Peyer's patch (tissue), 4 donors: Measurements from ENCODE around the gene PRSS38. TPM values are rescaled to one million over a fixed set of nuclear protein-coding genes. Genes with fewer than 3 reads are reported as not detected.

Experiments
- DNase-seq, 3 donors: peaks; one replicate each; pipeline ENCODE4 v3.0.0-alpha.2; 2017 to 2019
- H3K27ac ChIP-seq, 4 donors: fragments of 200-600 bp; sonication (generic); one replicate each; pipeline ENCODE4 v1.5.1; 2016 to 2019
- H3K27me3 ChIP-seq, 2 donors: fragments of 200-600 bp; sonication (generic); one replicate each; pipeline ENCODE4 v1.5.1; 2019
- H3K36me3 ChIP-seq, 3 donors: fragments of 200-600 bp; sonication (generic); one replicate each; pipeline ENCODE4 v1.5.1; 2016 to 2019
- H3K4me1 ChIP-seq, 4 donors: fragments of 200-600 bp; sonication (generic); one replicate each; pipeline ENCODE4 v1.5.1; 2016 to 2019
- H3K4me3 ChIP-seq, 4 donors: fragments of 200-600 bp; sonication (generic); 1 replicate in 3 of 4; 2 replicates in 1 of 4; pipeline ENCODE4 v1.5.1; 2016 to 2019; ENCODE audit warnings: mild to moderate bottlenecking in 1 of 4
- H3K9me3 ChIP-seq, 4 donors: fragments of 200-600 bp; sonication (generic); one replicate each; pipeline ENCODE4 v1.5.1; 2016 to 2019; ENCODE audit warnings: mild to moderate bottlenecking in 1 of 4
- POLR2A ChIP-seq, 2 donors: fragments of 450-650 bp; IDR thresholded peaks; one replicate each; pipeline ENCODE4 v1.5.1; 2017; ENCODE audit warnings: antibody characterized with exemption in 2 of 2, mild to moderate bottlenecking in 2 of 2, moderate library complexity in 2 of 2
- total RNA-seq, 4 donors: library from RNA; depleted of rRNA; stranded (reverse); fragments of >200 nt; gene quantifications; one replicate each; pipeline ENCODE4 v1.1.0, GENCODE V29; 2016
- TF ChIP-seq, protein P1 (sequence below), 6 experiments: fragments of 450-650 bp in 4 of 6; fragments of 200-600 bp in 2 of 6; sonication (generic) in 1 of 6; IDR thresholded peaks; one replicate each; pipeline ENCODE4 v1.5.1; 2017 to 2019; ENCODE audit warnings: antibody characterized with exemption in 6 of 6, mild to moderate bottlenecking in 3 of 6, moderate library complexity in 1 of 6

Gene PRSS38
- total RNA-seq, 4 donors from 2014 or later = not detected

DNA sequence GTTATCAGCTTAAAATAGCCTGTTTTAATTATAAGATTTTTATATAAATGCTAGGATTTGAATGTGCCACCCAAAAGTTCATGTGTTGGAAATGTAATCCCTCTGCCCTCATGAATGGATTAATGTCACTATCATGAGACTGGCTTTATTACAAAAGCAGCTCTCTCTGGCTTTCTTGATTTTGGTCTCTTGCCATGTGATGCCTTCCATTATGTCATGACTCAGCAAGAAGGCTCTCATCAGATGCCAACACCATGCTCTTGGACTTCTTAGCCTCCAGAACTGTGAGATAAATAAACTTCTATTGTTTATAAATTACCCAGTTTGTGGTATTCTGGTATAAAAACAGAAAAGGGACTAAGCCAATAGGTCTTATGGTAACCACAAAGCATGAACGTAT is 6.9 kb upstream of the PRSS38 start:
- Histone ChIP-seq H3K4me3 (no peak overlapping the region), H3K9me3 (peaks cover 0 to 5% (median 0%) of the 10 kb centered on the region in 4 donors), H3K27me3 (no peaks in the 10 kb centered on the region), H3K4me1 (no peaks in the 10 kb centered on the region), H3K27ac (no peak overlapping the region), H3K36me3 (no peaks in the 10 kb centered on the region)
- TF ChIP-seq POLR2A (IDR thresholded peaks at IDR 0.05) = no peak
- TF ChIP-seq, protein P1, sequence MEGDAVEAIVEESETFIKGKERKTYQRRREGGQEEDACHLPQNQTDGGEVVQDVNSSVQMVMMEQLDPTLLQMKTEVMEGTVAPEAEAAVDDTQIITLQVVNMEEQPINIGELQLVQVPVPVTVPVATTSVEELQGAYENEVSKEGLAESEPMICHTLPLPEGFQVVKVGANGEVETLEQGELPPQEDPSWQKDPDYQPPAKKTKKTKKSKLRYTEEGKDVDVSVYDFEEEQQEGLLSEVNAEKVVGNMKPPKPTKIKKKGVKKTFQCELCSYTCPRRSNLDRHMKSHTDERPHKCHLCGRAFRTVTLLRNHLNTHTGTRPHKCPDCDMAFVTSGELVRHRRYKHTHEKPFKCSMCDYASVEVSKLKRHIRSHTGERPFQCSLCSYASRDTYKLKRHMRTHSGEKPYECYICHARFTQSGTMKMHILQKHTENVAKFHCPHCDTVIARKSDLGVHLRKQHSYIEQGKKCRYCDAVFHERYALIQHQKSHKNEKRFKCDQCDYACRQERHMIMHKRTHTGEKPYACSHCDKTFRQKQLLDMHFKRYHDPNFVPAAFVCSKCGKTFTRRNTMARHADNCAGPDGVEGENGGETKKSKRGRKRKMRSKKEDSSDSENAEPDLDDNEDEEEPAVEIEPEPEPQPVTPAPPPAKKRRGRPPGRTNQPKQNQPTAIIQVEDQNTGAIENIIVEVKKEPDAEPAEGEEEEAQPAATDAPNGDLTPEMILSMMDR (IDR thresholded peaks at IDR 0.05) = no peak
- no peak for DNase-seq

- peaks cover 0 to 10% (median 2%) of the 10 kb centered on the region in 4 donors for H3K9me3 ChIP-seq
- H3K4me1 ChIP-seq = no peaks in the 10 kb centered on the region
- no peak overlapping the region for H3K27ac ChIP-seq
- H3K4me3 ChIP-seq = no peak overlapping the region
- no peak for DNase-seq
- no peaks in the 10 kb centered on the region for H3K27me3 ChIP-seq
- no peaks in the 10 kb centered on the region for H3K36me3 ChIP-seq
- no peak for TF ChIP-seq POLR2A (IDR thresholded peaks at IDR 0.05)
- TF ChIP-seq, protein P1 (IDR thresholded peaks at IDR 0.05) = no peak
These were observed 6.4 kb upstream of the PRSS38 start for GRCh38 chr1:227809026-227809425.

GRCh38 chr1:227813962-227814361 is 1.5 kb upstream of the PRSS38 start:
- Histone ChIP-seq H3K36me3 (no peaks in the 10 kb centered on the region), H3K4me3 (no peak overlapping the region)
- no peak for TF ChIP-seq POLR2A (IDR thresholded peaks at IDR 0.05)
- TF ChIP-seq, protein P1 (IDR thresholded peaks at IDR 0.05) = no peak

DNA sequence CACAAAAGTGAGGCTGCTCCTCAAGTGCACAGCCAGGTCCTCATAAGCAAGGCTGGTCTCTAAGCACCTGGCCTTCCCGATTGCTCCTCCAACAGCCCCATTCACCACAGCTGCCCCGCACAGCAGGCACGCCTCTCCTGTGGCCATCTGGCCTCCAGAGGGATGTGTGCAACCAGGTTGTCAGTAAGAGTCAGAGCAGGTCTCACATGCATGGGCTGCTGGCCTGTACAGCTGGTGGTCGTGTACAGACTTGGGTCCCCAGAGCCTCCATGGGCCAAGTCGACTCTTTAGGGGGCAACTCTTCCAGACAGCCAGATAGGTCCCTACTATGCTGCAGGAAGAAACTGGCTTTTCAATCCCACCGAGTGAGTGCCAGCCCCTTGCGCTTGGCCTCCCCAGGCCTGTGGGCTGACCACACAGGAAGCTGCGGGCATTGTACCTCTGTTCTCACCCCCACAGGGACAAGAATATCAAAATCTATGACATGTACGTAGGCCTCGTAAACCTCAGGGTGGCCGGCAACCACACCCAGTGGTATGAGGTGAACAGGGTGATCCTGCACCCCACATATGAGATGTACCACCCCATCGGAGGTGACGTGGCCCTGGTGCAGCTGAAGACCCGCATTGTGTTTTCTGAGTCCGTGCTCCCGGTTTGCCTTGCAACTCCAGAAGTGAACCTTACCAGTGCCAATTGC is 1.4 kb downstream of the PRSS38 start:
- H3K27me3 ChIP-seq = no peaks in the 10 kb centered on the region
- no peak overlapping the region for H3K4me3 ChIP-seq
- no peaks in the 10 kb centered on the region for H3K4me1 ChIP-seq
- TF ChIP-seq POLR2A (IDR thresholded peaks at IDR 0.05) = no peak
- TF ChIP-seq, protein P1 (IDR thresholded peaks at IDR 0.05) = no peak
- H3K27ac ChIP-seq = no peak overlapping the region
- peaks cover 0 to 14% (median 3%) of the 10 kb centered on the region in 4 donors for H3K9me3 ChIP-seq
- DNase-seq = no peak
- H3K36me3 ChIP-seq = no peaks in the 10 kb centered on the region

More at GRCh38 chr1:227813962-227814361, 1.5 kb upstream of the PRSS38 start:
- Histone ChIP-seq H3K9me3 (peaks cover 0 to 14% (median 3%) of the 10 kb centered on the region in 4 donors), H3K4me1 (no peaks in the 10 kb centered on the region), H3K27ac (no peak overlapping the region), H3K27me3 (no peaks in the 10 kb centered on the region)
- no peak for DNase-seq

- DNase-seq = no peak
- Histone ChIP-seq H3K4me3 (no peak overlapping the region), H3K27me3 (no peaks in the 10 kb centered on the region), H3K4me1 (no peaks in the 10 kb centered on the region), H3K27ac (no peak overlapping the region), H3K36me3 (no peaks in the 10 kb centered on the region), H3K9me3 (no peaks in the 10 kb centered on the region)
- TF ChIP-seq, protein P1 (IDR thresholded peaks at IDR 0.05) = no peak
- no peak for TF ChIP-seq POLR2A (IDR thresholded peaks at IDR 0.05)
These were observed 8.1 kb downstream of the PRSS38 start for GRCh38 chr1:227823537-227823936.
